ENCODE data around the gene CBFA2T2. TPM values are rescaled to one million over a fixed set of nuclear protein-coding genes. Genes with fewer than 3 reads are reported as not detected.

CBFA2T2 gene
- total RNA-seq, 2 experiments from 2014 or later: 14.4 to 14.8 TPM

DNA sequence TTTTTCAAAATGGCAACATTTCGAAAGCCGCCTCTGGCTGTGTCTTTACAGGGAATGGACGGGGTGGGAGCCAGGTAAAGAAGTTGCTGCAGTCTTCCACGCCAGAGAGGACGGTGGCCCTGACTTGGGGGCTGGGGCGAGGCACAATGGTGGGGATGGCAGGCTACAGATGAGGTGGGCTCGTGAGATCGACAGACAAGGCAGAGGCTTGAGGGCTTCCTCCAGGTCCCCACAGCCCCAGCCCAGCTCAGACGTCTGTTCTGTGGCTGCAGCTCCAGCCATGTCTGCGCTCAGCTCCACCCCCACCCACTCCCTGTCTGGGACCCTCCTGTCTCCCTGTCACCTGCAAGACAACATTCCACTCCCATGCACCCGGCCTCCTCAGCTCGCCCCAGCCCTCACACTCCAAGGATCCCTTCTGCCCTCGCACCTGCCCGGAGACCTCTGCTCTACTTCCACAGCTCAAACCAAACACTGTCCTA lies 164.8 kb downstream of the CBFA2T2 start:
- H3K4me1 Mint-ChIP-seq (ENCODE audit: low read depth): peaks cover under 1% of the 10 kb centered on the region
- H3K4me3 Mint-ChIP-seq: no peak overlapping the region
- ChIA-PET CTCF (interaction anchor here (0.6 to 4.8 kb wide), 4 partner anchors 8 to 183 kb away, joined by 4 to 25 read pairs (median 9); partner anchors contain the start of genes ACTL10 and C20orf144), POLR2A (no interaction called here)
- no peak overlapping the region for H3K27ac Mint-ChIP-seq
- H3K36me3 Mint-ChIP-seq (ENCODE audit: low read depth): peaks cover 5% of the 10 kb centered on the region
- ATAC-seq: no peak
- no peaks in the 10 kb centered on the region for H3K27me3 Mint-ChIP-seq (ENCODE audit: low read depth)
- no peaks in the 10 kb centered on the region for H3K9me3 Mint-ChIP-seq (ENCODE audit: insufficient read depth)
- DNase-seq: no peak

DNA sequence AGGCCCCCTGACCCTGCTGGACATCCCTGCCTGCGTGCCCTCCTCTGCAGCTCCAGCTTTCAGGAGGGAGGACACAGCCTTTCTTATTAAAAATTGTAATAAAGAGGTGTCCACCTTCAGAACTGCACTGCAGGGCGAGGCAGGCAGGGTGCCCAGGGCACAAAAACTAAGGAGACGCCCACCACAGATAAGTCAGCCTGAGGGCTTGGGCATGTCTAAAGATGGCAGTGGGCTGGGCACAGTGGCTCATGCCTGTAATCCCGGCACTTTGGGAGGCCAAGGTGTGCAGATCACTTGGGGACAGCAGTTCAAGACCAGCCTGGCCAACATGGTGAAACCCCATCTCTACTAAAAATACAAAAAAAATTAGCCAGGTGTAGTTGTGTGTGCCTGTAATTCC lies 165.3 kb downstream of the CBFA2T2 start:
- Mint-ChIP-seq H3K4me3 (no peak overlapping the region), H3K36me3 (ENCODE audit: low read depth) (peaks cover 5% of the 10 kb centered on the region), H3K4me1 (ENCODE audit: low read depth) (no peaks in the 10 kb centered on the region), H3K27ac (no peak overlapping the region), H3K27me3 (ENCODE audit: low read depth) (no peaks in the 10 kb centered on the region), H3K9me3 (ENCODE audit: insufficient read depth) (no peaks in the 10 kb centered on the region)
- ChIA-PET CTCF (interaction anchor here (0.6 to 4.8 kb wide), 3 partner anchors 9 to 183 kb away, joined by 4 to 25 read pairs (median 7); partner anchors contain the start of gene ACTL10), POLR2A (no interaction called here)
- DNase-seq (no peak), ATAC-seq (no peak)

DNA sequence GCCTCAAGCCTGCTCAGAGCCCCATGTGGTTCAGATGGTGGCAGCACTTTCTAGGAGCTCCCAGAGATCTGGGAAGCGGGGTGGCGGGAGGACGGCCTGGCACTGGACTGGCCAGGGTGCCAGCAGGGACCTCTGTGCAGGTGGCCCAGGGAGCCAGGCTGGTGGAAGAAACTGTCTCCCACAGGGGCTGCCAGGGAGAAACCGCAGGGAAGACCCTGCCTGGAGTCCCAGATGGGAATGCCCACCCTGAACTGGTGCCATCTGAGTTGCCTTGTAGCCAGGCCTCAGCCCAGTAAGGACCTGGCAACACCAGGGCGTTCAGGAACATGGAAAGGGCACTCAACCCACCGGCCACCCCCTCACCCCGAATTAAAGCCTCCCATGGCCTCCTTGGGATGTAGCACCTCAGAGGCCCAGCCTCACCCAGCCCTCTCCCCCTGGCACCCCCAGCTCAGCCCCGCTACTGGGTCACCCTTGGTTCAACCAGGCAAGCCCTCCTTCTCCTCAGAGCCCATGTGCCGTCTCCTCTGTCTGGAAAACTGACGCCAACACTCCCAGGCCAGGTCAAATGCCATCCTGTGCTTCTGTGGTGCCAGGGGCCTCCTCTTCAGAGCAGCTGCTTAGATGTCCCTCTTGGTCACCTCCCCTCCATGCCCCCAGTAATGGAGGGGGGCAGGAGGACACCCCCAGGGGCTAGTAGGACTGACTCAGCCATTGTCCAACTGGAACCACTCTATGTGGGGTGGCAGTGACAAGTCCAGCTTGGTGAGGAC lies 166.3 kb downstream of the CBFA2T2 start:
- Mint-ChIP-seq H3K4me3 (no peak overlapping the region), H3K27ac (no peak overlapping the region), H3K4me1 (ENCODE audit: low read depth) (no peaks in the 10 kb centered on the region), H3K36me3 (ENCODE audit: low read depth) (peaks cover 8% of the 10 kb centered on the region), H3K27me3 (ENCODE audit: low read depth) (no peaks in the 10 kb centered on the region), H3K9me3 (ENCODE audit: insufficient read depth) (no peaks in the 10 kb centered on the region)
- ChIA-PET CTCF (interaction anchor here (4.8 kb wide), 1 partner anchor 12 kb away, joined by 25 read pairs; the partner anchor contains the start of gene ACTL10), POLR2A (interaction anchor here (0.8 kb wide), 1 partner anchor 166 kb away, joined by 4 read pairs; the partner anchor contains the start of gene CBFA2T2)
- no peak for ATAC-seq
- DNase-seq: no peak

GRCh38 chr20:33656783-33657703 lies 167.1 kb downstream of the CBFA2T2 start:
- ATAC-seq (no peak), DNase-seq (no peak)
- CTCF ChIA-PET: interaction anchor here (4.8 kb wide), 1 partner anchor 11 kb away, joined by 25 read pairs; the partner anchor contains the start of gene ACTL10
- Mint-ChIP-seq H3K36me3 (ENCODE audit: low read depth) (peaks cover 8% of the 10 kb centered on the region), H3K9me3 (ENCODE audit: insufficient read depth) (no peaks in the 10 kb centered on the region), H3K4me3 (no peak overlapping the region), H3K27me3 (ENCODE audit: low read depth) (no peaks in the 10 kb centered on the region), H3K4me1 (ENCODE audit: low read depth) (no peaks in the 10 kb centered on the region), H3K27ac (no peak overlapping the region)
- POLR2A ChIA-PET: no interaction called here

DNA sequence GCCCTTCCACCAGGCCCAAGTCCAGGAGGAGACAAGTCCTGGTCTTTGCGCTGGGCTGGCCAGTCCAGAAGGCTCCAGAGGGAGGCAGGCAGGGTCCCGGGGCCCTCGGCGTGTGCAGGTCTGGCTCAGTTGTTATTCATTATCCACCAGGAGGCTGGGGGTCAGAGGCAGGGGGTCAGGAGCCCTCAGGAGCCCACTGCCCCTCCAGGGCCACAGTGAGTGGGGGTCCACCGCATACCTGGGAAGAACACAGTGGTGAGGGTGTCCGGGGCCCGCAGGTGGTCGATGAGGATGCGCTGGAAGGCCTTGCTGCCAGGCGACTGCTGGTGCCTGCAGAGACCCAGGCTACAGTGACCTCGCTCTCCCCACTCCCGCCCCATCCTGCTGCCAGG lies 167.8 kb downstream of the CBFA2T2 start:
- Mint-ChIP-seq H3K4me3 (no peak overlapping the region), H3K27me3 (ENCODE audit: low read depth) (no peaks in the 10 kb centered on the region), H3K27ac (no peak overlapping the region), H3K36me3 (ENCODE audit: low read depth) (peaks cover 8% of the 10 kb centered on the region), H3K4me1 (ENCODE audit: low read depth) (peaks cover 2% of the 10 kb centered on the region), H3K9me3 (ENCODE audit: insufficient read depth) (no peaks in the 10 kb centered on the region)
- ATAC-seq (no peak), DNase-seq (no peak)
- ChIA-PET POLR2A (no interaction called here), CTCF (interaction anchor here (4.8 kb wide), 1 partner anchor 10 kb away, joined by 25 read pairs; the partner anchor contains the start of gene ACTL10)

- DNase-seq: no peak
- Mint-ChIP-seq H3K36me3 (ENCODE audit: low read depth) (peaks cover 8% of the 10 kb centered on the region), H3K4me3 (no peak overlapping the region), H3K4me1 (ENCODE audit: low read depth) (peaks cover 6% of the 10 kb centered on the region), H3K27me3 (ENCODE audit: low read depth) (no peaks in the 10 kb centered on the region), H3K27ac (no peak overlapping the region), H3K9me3 (ENCODE audit: insufficient read depth) (no peaks in the 10 kb centered on the region)
- no peak for ATAC-seq
- ChIA-PET POLR2A (no interaction called here), CTCF (no interaction called here)
Observed at GRCh38 chr20:33658510-33658909, 168.6 kb downstream of the CBFA2T2 start.

DNA sequence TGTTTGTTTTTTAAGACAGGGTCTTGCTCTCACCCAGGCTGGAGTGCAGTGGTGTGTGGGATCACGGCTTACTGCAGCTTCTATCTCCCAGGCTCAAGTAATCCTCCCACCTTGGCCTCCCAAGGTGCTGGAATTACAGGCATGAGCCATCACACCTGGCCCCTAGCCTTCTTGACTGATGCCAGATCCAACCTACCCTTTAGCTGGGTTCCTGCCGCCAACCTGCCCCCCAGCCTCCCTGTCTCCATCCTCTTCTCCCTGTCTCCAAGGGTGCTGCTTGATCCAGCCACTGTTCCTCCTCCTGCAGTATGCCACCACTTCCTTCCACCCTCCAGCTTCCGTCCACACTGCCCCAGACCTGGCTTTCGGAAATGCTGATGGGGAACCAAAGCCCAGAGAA lies 169.0 kb downstream of the CBFA2T2 start:
- CTCF ChIA-PET: no interaction called here
- Mint-ChIP-seq H3K4me1 (ENCODE audit: low read depth) (peaks cover 6% of the 10 kb centered on the region), H3K36me3 (ENCODE audit: low read depth) (peaks cover 8% of the 10 kb centered on the region), H3K9me3 (ENCODE audit: insufficient read depth) (no peaks in the 10 kb centered on the region), H3K4me3 (no peak overlapping the region), H3K27ac (no peak overlapping the region), H3K27me3 (ENCODE audit: low read depth) (no peaks in the 10 kb centered on the region)
- ATAC-seq: no peak
- POLR2A ChIA-PET: no interaction called here
- no peak for DNase-seq

DNA sequence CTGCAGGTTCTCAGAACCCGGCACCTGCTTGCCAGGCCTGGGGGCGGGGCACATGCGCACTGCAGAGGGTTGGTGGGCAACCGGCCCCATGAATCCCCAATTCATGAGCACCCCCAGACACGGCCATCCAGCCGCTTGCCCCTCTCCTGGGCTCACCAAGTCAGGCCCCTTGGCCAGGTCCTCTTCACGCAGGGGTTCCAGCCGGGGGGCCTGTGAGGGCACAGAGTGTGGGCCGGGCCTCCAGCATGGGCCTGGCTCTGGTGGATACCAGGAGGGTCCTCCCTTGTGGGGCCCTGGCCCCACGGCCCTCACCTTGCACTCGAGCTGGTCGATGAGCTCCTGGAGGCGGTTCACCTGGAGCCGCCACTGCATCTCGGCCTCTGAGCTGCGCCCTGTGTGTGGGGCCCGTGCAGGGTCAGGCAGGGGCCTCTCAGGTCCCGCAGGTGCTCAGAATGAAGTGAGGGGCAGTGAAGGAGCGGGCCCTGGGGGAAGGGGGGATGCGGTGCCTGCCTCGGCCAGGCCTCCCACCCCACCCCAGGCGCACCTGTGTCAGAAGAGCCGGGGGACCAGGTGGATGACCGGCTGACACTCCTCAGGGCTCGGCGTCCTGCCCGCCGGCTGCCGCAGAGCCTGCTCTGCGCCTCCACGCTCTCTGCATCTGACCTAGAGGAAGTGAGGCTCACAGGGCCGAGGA lies 169.6 kb downstream of the CBFA2T2 start:
- Mint-ChIP-seq H3K27ac (no peak overlapping the region), H3K9me3 (ENCODE audit: insufficient read depth) (no peaks in the 10 kb centered on the region), H3K4me3 (no peak overlapping the region), H3K27me3 (ENCODE audit: low read depth) (no peaks in the 10 kb centered on the region), H3K36me3 (ENCODE audit: low read depth) (peaks cover 10% of the 10 kb centered on the region), H3K4me1 (ENCODE audit: low read depth) (peaks cover 12% of the 10 kb centered on the region)
- CTCF ChIA-PET: no interaction called here
- ATAC-seq (no peak), DNase-seq (no peak)
- POLR2A ChIA-PET: no interaction called here

GRCh38 chr20:33660035-33660684 lies 170.3 kb downstream of the CBFA2T2 start:
- ChIA-PET CTCF (interaction anchor here (0.9 kb wide), 1 partner anchor 215 kb away, joined by 3 read pairs; no protein-coding TSS in a partner anchor), POLR2A (no interaction called here)
- Mint-ChIP-seq H3K27me3 (ENCODE audit: low read depth) (no peaks in the 10 kb centered on the region), H3K9me3 (ENCODE audit: insufficient read depth) (no peaks in the 10 kb centered on the region), H3K4me1 (ENCODE audit: low read depth) (peaks cover 19% of the 10 kb centered on the region), H3K36me3 (ENCODE audit: low read depth) (peaks cover 12% of the 10 kb centered on the region), H3K27ac (no peak overlapping the region), H3K4me3 (no peak overlapping the region)
- ATAC-seq (no peak), DNase-seq (no peak)

- ATAC-seq (no peak), DNase-seq (no peak)
- Mint-ChIP-seq H3K27me3 (ENCODE audit: low read depth) (no peaks in the 10 kb centered on the region), H3K9me3 (ENCODE audit: insufficient read depth) (no peaks in the 10 kb centered on the region), H3K27ac (peak overlapping the region; percentile 30), H3K4me1 (ENCODE audit: low read depth) (peaks cover 23% of the 10 kb centered on the region), H3K4me3 (no peak overlapping the region), H3K36me3 (ENCODE audit: low read depth) (peaks cover 12% of the 10 kb centered on the region)
- ChIA-PET POLR2A (no interaction called here), CTCF (interaction anchor here (0.9 kb wide), 1 partner anchor 216 kb away, joined by 3 read pairs; no protein-coding TSS in a partner anchor)
Observed at GRCh38 chr20:33660685-33661058, 170.8 kb downstream of the CBFA2T2 start.

DNA sequence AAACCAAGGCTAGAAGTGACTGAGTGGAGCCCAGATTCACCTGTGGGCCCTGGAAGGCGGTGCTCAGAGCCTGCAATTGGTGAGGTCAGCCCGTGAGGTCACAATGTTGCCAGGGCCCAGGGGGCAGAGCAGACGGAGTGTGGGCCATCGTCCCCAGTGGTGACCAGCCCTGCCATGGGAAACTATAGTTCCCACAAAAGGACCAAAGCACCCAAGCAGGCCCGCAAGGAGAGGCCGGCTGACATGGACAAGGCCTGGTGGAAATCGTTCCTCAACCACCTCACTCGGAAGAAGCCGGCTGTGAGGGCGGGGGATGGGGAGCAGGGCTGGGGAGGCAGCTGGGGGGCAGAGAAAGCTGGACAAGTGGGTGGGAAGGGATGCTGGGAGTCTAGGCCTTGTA lies 172.3 kb downstream of the CBFA2T2 start, which contains the start of gene C20orf144:
Gene C20orf144 (plus strand): TSS at position 156 of the 400 bp plus-strand sequence. CDS start 19 bp downstream, at position 175.
- DNase-seq: no peak
- POLR2A ChIA-PET: interaction anchor here (1.1 to 10.3 kb wide), 4 partner anchors 12 to 174 kb away, joined by 3 to 148 read pairs (median 14); partner anchors contain the start of genes E2F1 and NECAB3
- CTCF ChIA-PET: interaction anchor here (1.4 to 9.8 kb wide), 3 partner anchors 8 to 20 kb away, joined by 6 to 126 read pairs (median 11); no protein-coding TSS in a partner anchor

More for the DNA sequence above, 172.3 kb downstream of the CBFA2T2 start, which contains the start of gene C20orf144:
- H3K4me3 Mint-ChIP-seq: peak within 1 kb of the TSS; percentile 80
- peaks cover 32% of the 10 kb centered on the region for H3K4me1 Mint-ChIP-seq (ENCODE audit: low read depth)
- ATAC-seq: no peak
- H3K9me3 Mint-ChIP-seq (ENCODE audit: insufficient read depth): no peaks in the 10 kb centered on the region
- peak within 1 kb of the TSS; percentile 91 for H3K27ac Mint-ChIP-seq
- H3K36me3 Mint-ChIP-seq (ENCODE audit: low read depth): peaks cover 11% of the 10 kb centered on the region
- no peaks in the 10 kb centered on the region for H3K27me3 Mint-ChIP-seq (ENCODE audit: low read depth)
